GM18858 (cell line): ENCODE data around the gene OR52N4.
A peak's percentile ranks its signal among the peaks of the same experiment; 100 is the strongest.
"Not testable (repeated sequence)": the region's sequence is repeated elsewhere in the genome, so short reads cannot be mapped to it uniquely, and the experiment has no call there.

Experiments
- ATAC-seq: cut with Tn5 transposase; IDR thresholded peaks from one replicate; pipeline ENCODE4 v1.9.1; 2021; ENCODE audit not compliant: unreplicated experiment

OR52N4 gene

DNA sequence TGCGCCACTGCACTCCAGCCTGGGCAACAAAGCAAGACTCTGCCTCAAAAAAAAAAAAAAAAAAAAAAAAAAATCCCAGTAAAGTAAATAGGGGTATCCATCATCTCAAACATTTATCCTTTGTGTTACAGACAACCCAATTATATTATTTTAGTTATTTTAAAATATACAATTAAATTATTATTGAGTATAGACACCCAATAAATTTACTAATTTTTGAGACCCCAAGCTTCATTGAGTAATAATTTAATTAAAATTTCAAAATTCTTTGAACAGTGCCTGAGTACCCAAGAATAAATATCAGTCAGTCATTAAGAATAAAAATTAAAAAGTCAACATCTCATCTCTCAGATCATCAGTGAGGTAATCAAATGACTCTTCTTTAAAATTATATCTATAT lies at the start of gene OR52N4:
Gene OR52N4, plus strand, starts transcription at position 301 of the 400 bp plus-strand sequence. CDS start 498 bp downstream, outside the sequence.
- no peak for ATAC-seq

DNA sequence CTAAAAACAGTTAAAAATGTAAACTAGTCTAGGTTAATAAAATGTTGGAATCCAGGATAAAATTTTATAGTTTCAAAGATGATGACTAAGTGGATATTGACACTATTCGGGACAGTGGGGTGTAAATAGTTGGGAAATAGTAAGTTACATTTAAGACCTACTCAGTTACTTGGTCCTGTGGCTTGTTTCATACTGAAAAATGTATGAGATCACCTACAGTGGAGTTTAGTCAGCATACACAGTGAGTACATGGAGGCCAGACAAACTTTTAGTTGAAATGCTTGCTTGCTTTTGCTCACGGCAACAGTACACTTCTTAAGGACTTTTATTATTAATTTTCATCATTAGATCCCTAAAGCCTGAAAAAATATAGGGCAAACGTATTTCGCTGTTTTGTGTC lies 48.4 kb upstream of the OR52N4 start:
- no peak for ATAC-seq

- ATAC-seq = peak; percentile 40
Measured at GRCh38 chr11:5712507-5712906, 41.5 kb upstream of the OR52N4 start.

DNA sequence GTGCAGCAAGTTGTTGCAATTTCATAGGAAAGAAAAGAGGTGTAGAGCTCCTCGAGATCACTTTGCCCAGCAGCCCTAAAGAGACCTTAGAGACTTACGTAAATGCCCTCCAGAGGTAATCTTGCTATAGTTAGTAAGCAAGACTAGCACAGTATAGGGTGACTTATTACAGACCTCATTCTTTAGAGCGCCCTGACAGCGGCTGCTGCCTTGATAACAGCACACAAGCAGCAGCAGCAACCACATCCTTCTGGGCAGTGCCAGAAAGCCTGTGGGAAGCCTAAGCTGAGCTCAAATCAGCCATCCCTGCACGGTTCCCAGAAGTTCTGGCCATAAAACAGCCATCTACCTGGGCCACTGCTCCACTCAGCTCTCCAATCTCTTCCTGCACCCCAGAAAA lies 40.3 kb upstream of the OR52N4 start:
- no peak for ATAC-seq

GRCh38 chr11:5716518-5716917 lies 37.5 kb upstream of the OR52N4 start:
- not testable (repeated sequence) for ATAC-seq

DNA sequence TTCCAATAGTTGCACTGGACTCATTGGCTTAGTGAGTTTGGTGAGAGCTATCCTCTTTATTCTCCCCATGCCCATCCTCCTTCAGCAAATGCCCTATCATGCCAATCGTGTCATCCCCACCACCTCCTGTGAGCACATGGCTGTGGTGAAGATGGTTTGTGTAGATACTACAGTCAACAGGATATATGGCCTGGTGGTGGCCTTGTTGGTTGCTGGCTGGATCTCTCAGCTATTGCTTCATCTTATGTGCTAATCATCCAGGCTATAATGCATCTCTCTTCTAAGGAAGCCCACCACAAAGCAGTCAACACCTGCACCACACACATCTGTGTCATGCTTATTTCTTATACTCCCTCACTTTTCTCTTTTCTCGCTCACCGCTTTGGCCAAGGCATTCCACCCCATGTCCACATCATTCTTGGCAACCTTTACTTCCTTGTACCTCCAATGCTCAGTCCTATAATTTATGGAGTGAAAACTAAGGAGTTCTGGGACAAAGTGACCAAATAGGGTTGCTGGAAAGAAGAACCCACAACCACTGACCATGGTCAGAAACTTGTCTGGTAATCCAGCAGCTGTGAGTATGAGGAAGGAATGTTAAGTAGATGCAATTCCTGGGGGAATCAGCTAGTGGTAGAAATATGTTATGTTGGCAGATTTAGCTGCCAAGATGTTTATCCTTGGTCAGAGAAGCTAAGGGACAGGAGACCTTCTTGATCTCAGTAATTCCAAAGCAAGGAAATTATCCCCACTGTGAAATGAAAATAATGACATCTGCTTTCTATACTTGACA lies 34.1 kb upstream of the OR52N4 start:
- ATAC-seq = no peak

DNA sequence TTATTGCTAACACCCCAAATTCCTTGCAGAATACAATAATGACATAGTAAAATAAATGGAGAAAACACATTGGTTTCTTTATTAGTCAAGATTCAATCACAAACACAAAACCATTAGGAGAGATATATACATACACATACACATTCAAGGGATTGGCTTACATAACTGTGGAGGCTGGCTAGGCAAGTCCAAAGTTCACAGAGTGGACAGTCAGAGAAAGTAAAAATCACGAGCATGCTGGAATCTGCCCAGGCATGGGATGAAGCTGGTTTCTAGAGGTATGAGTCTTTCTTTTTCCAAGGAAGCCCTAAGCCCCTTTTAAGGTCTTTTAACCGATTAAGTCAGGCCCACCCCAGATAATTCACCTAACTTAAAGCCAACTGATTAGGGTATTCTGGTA lies 31.4 kb upstream of the OR52N4 start:
- no peak for ATAC-seq

DNA sequence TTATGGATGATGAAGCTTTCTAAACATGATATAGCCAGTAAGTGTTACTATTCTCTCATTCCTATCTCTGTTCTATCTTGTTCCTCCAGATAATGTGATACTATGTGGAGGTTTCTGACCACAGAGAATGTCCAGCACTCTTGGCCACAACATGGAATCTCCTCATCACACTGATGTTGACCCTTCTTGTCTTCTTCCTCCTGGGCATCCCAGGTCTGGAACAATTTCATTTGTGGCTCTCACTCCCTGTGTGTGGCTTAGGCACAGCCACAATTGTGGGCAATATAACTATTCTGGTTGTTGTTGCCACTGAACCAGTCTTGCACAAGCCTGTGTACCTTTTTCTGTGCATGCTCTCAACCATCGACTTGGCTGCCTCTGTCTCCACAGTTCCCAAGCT lies 27.7 kb upstream of the OR52N4 start:
- ATAC-seq = no peak

- ATAC-seq = no peak
Measured at GRCh38 chr11:5727691-5728090, 26.4 kb upstream of the OR52N4 start.

GRCh38 chr11:5736396-5736795 lies 17.6 kb upstream of the OR52N4 start, which contains the start of gene OR56B1:
Gene OR56B1, plus strand, starts transcription at chr11:5736448. Its CDS starts 69 bp downstream, at chr11:5736517.
- no peak for ATAC-seq

DNA sequence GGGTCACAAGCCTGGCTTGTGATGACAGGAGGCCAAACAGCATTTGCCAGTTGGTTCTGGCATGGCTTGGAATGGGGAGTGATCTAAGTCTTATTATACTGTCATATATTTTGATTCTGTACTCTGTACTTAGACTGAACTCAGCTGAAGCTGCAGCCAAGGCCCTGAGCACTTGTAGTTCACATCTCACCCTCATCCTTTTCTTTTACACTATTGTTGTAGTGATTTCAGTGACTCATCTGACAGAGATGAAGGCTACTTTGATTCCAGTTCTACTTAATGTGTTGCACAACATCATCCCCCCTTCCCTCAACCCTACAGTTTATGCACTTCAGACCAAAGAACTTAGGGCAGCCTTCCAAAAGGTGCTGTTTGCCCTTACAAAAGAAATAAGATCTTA lies 17.0 kb upstream of the OR52N4 start:
- ATAC-seq = no peak

DNA sequence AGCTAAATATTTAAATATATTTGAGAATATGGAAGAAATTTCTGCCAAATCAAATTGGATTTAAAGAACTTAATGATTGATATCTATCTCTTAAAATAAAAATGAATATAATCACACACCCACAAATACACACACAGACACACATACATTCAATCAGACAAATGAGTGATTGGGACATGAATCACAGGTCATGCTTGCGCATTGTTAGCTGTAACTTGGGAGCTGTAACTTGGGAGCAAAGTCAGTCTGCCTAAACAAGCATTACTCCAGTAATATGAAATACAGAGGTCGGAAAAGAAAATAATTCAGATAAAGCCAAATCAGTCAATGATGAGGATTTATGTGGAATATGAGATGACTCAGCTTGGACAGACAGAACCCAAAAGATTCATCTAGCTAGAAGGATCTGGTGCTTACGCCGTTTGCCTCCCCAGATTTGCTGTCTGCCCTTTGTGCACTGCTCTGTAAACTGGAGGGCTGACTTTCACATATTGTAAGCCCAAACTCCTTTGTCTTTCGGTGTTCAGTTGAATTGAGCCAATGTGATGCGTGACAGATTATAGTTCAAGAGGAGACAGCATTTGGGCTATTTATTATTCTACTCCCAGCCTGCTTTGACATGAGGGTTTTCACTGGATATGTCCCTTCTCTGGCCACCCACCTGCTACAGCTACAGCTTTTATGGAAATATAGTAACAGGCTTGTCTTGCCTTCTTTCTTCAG lies 16.2 kb upstream of the OR52N4 start:
- no peak for ATAC-seq

- ATAC-seq = no peak
Measured at GRCh38 chr11:5738431-5738830, 15.6 kb upstream of the OR52N4 start.

DNA sequence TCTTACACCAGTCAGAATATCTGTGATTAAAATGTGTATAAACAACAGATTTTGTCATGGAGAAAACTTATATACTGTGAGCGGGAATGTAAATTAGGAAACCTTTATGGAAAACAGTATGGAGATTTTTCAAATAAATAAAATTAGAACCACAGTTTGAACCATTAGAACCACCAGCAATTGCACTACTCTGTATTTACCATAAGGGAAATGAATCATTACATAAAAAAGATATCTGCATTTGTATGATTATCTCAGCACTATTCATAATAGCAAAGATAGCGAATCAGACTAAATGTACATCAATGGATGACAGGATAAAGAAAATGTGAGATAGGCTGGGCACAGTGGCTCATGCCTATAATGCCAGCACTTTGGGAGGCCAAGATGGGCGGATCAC lies 7.4 kb upstream of the OR52N4 start:
- no peak for ATAC-seq

DNA sequence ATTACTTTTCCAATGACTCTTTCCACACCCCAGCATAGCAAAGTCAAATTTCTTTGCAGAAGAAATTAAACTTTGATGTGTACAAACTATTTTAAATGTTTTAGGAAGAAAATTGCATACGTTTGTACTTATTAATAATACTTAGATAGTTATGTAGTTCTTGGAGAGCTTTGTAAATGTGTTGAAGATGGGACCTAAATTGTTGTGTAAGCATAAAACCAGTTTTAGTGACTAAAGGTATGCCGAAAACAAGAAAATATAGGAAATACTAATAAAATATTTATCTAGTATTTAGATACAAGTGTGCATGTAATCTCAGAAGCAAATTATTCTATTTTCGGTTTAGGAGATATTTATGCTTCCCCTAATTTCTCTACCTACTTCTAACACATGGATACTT lies 4.2 kb upstream of the OR52N4 start:
- no peak for ATAC-seq

DNA sequence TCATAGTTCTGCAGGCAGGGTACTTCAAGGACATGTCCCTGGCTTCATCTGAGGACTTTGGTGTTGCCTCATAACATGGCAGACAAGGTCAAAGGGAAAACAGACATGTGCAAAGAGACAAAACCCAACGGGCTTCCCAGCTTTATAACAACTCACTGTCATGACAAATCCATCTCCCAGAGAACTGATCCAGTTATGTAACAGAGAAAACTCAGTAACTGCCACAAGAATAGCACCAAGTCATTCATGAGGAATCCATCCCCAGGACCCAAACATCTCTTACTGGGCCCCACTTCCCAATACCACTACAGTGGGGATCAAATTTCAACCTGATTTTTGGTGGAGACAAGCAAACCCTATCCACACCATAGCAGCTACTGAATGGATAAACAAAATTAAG lies 13.0 kb downstream of the OR52N4 start:
- no peak for ATAC-seq

GRCh38 chr11:5783255-5783654 lies 29.2 kb downstream of the OR52N4 start, which contains the start of gene OR52N5:
Gene OR52N5, minus strand, starts transcription at chr11:5783355. Its CDS starts 4,721 bp downstream, at chr11:5778634.
- no peak for ATAC-seq

- ATAC-seq = no peak
Measured at GRCh38 chr11:5791165-5791564, 37.1 kb downstream of the OR52N4 start, which contains the start of gene OR52N1. Gene OR52N1, minus strand, starts transcription at chr11:5791265. Its CDS starts 2,449 bp downstream, at chr11:5788816.

- ATAC-seq = no peak
Measured at GRCh38 chr11:5796541-5796940, 42.5 kb downstream of the OR52N4 start.

DNA sequence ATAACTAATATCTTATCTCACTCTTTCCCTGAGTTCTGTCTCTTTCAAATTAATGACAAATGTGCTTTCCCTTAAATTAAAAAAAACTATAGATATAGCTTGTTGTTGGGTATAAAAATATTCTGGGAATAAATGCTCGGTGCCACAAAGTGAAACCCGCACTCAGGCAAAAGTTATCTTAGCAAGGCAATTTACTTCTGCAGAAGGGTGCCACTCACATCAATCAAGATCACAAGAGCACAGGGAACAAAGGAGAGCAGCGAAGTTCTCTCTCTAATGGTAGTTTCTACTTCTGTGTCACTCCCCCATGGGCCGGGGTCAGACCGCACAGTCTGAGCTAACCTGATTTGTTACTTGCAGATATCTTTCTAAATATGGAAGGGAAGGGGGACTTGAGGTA lies 49.9 kb downstream of the OR52N4 start:
- ATAC-seq = no peak
